ENCODE measurements around the gene ANO8.
"Not testable (repeated sequence)": the region's sequence is repeated elsewhere in the genome, so short reads cannot be mapped to it uniquely, and the experiment has no call there.

DNA sequence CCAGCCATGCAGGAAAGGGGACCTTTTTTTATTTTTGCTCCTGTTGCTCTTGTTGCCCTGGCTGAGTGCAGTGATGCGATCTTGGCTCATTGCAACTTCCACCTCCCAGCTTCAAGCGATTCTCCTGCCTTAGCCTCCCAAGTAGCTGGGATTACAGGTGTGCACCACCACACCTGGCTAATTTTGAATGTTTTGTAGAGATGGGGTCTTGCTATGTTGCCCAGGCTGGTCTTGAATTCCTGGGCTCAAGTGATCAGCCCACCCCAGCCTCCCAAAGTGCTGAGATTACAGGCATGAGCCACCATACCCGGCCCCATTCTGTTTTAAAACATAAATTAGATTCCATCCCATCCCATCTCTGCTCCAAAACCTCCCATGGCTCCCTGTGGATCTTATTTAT is 59.8 kb downstream of the ANO8 start:
- TF ChIP-seq, protein P1, sequence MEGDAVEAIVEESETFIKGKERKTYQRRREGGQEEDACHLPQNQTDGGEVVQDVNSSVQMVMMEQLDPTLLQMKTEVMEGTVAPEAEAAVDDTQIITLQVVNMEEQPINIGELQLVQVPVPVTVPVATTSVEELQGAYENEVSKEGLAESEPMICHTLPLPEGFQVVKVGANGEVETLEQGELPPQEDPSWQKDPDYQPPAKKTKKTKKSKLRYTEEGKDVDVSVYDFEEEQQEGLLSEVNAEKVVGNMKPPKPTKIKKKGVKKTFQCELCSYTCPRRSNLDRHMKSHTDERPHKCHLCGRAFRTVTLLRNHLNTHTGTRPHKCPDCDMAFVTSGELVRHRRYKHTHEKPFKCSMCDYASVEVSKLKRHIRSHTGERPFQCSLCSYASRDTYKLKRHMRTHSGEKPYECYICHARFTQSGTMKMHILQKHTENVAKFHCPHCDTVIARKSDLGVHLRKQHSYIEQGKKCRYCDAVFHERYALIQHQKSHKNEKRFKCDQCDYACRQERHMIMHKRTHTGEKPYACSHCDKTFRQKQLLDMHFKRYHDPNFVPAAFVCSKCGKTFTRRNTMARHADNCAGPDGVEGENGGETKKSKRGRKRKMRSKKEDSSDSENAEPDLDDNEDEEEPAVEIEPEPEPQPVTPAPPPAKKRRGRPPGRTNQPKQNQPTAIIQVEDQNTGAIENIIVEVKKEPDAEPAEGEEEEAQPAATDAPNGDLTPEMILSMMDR (conservative IDR thresholded peaks at IDR 0.05; ENCODE audit: low read depth, low read length) = not testable (repeated sequence)
- not testable (repeated sequence) for TF ChIP-seq EZH2 (IDR thresholded peaks at IDR 0.05; ENCODE audit: low read length, unreplicated experiment)
